WTC11 (cell line): ENCODE results near the gene INPP4B. TPM values are rescaled to one million over a fixed set of nuclear protein-coding genes. Genes with fewer than 3 reads are reported as not detected.

Source experiments
- ATAC-seq: fragments of 200-7000 bp; cut with Tn5 transposase; 2 replicates; pipeline ENCODE4 v1.10.0; 2021; ENCODE audit warnings: mild to moderate bottlenecking, moderate library complexity
- CTCF ChIA-PET: fragments of 300-600 bp; sonication (Branson Sonifier 250); formaldehyde crosslinking; loops from one replicate; lab custom pipeline; 2021; ENCODE audit warnings: antibody characterized with exemption; lab: Charles Lee
- POLR2A ChIA-PET: fragments of 350-600 bp; sonication (Branson Sonifier 250); formaldehyde crosslinking; loops from one replicate; lab custom pipeline; 2021; ENCODE audit warnings: antibody characterized with exemption; lab: Charles Lee
- DNase-seq: peaks from one replicate; pipeline ENCODE4 v3.0.0; 2021; ENCODE audit warnings: low spot score
- H3K27ac Mint-ChIP-seq: 2 replicates; pipeline ENCODE4 v1.8.0; 2021; ENCODE audit warnings: mixed read lengths
- H3K27me3 Mint-ChIP-seq: 2 replicates; pipeline ENCODE4 v1.8.0; 2021; ENCODE audit warnings: low read depth, mild to moderate bottlenecking, moderate library complexity, mixed read lengths
- H3K36me3 Mint-ChIP-seq: 2 replicates; pipeline ENCODE4 v1.8.0; 2021; ENCODE audit warnings: mixed read lengths
- H3K4me1 Mint-ChIP-seq: 2 replicates; pipeline ENCODE4 v1.8.0; 2022; ENCODE audit warnings: mixed read lengths
- H3K4me3 Mint-ChIP-seq: 2 replicates; pipeline ENCODE4 v1.8.0; 2021; ENCODE audit warnings: mild to moderate bottlenecking, moderate library complexity, mixed read lengths
- H3K9me3 Mint-ChIP-seq: 2 replicates; pipeline ENCODE4 v1.8.0; 2021; ENCODE audit warnings: mixed read lengths
- AFF4 ChIP-seq: sonication (generic); formaldehyde crosslinking; IDR thresholded peaks from 2 replicates; pipeline ENCODE4 v1.8.1; 2023; ENCODE audit warnings: mild to moderate bottlenecking, missing genetic modification reagents, borderline replicate concordance
- ATF1 ChIP-seq: sonication (generic); formaldehyde crosslinking; IDR thresholded peaks from 2 replicates; pipeline ENCODE4 v1.8.1; 2023; ENCODE audit warnings: mild to moderate bottlenecking, moderate library complexity, missing genetic modification reagents
- CBFB ChIP-seq: sonication (generic); formaldehyde crosslinking; IDR thresholded peaks from 2 replicates; pipeline ENCODE4 v1.8.1; 2022; ENCODE audit warnings: mild to moderate bottlenecking, low read depth, missing genetic modification reagents
- CDX4 ChIP-seq: fragments of 250-450 bp; sonication (Bioruptor Pico); IDR thresholded peaks from 2 replicates; pipeline ENCODE4 v1.9.0; 2021; ENCODE audit warnings: moderate library complexity, mild to moderate bottlenecking, inconsistent platforms, borderline replicate concordance
- CREM ChIP-seq: sonication (generic); formaldehyde crosslinking; IDR thresholded peaks from 2 replicates; pipeline ENCODE4 v1.8.1; 2022; ENCODE audit warnings: mild to moderate bottlenecking, missing genetic modification reagents, moderate library complexity
- E2F4 ChIP-seq: sonication (generic); formaldehyde crosslinking; IDR thresholded peaks from 2 replicates; pipeline ENCODE4 v1.8.1; 2022; ENCODE audit warnings: low read depth, mild to moderate bottlenecking, moderate library complexity, missing genetic modification reagents, borderline replicate concordance
- ETV6 ChIP-seq: sonication (generic); formaldehyde crosslinking; IDR thresholded peaks from 2 replicates; pipeline ENCODE4 v1.8.1; 2022; ENCODE audit warnings: mild to moderate bottlenecking, missing genetic modification reagents
- FOXK1 ChIP-seq: sonication (generic); formaldehyde crosslinking; IDR thresholded peaks from 2 replicates; pipeline ENCODE4 v1.8.0; 2022; ENCODE audit warnings: mild to moderate bottlenecking, moderate library complexity, missing genetic modification reagents
- FOXP4 ChIP-seq: sonication (generic); formaldehyde crosslinking; IDR thresholded peaks from 2 replicates; pipeline ENCODE4 v1.8.0; 2022; ENCODE audit warnings: mild to moderate bottlenecking, missing genetic modification reagents
- MLX ChIP-seq: sonication (generic); formaldehyde crosslinking; IDR thresholded peaks from 2 replicates; pipeline ENCODE4 v1.8.1; 2023; ENCODE audit warnings: mild to moderate bottlenecking, missing genetic modification reagents, moderate library complexity
- TP53 ChIP-seq: sonication (generic); formaldehyde crosslinking; IDR thresholded peaks from 2 replicates; pipeline ENCODE4 v1.8.1; 2023; ENCODE audit warnings: mild to moderate bottlenecking, missing genetic modification reagents
- USF1 ChIP-seq: sonication (generic); formaldehyde crosslinking; IDR thresholded peaks from 2 replicates; pipeline ENCODE4 v1.8.0; 2022; ENCODE audit warnings: mild to moderate bottlenecking, missing genetic modification reagents
- USF2 ChIP-seq: sonication (generic); formaldehyde crosslinking; IDR thresholded peaks from 2 replicates; pipeline ENCODE4 v1.8.1; 2023; ENCODE audit warnings: mild to moderate bottlenecking, missing genetic modification reagents, moderate library complexity
- ZNF121 ChIP-seq: sonication (generic); formaldehyde crosslinking; IDR thresholded peaks from 2 replicates; pipeline ENCODE4 v1.8.0; 2023; ENCODE audit warnings: missing genetic modification reagents
- ZNF138 ChIP-seq: sonication (generic); formaldehyde crosslinking; conservative IDR thresholded peaks from 2 replicates; pipeline ENCODE4 v1.8.1; 2022; ENCODE audit warnings: mild to moderate bottlenecking, moderate library complexity, missing genetic modification reagents
- ZNF281 ChIP-seq: sonication (generic); formaldehyde crosslinking; IDR thresholded peaks from 2 replicates; pipeline ENCODE4 v1.8.0; 2023; ENCODE audit warnings: mild to moderate bottlenecking, missing genetic modification reagents
- ZNF416 ChIP-seq: fragments of 250-450 bp; sonication (Bioruptor Pico); IDR thresholded peaks from 2 replicates; pipeline ENCODE4 v1.9.0; 2021; ENCODE audit warnings: mild to moderate bottlenecking, inconsistent platforms
- total RNA-seq: library from RNA; stranded (reverse); gene quantifications from 3 replicates; pipeline ENCODE4 v1.2.3, GENCODE V29; 2021

The INPP4B gene
- total RNA-seq, 1 experiment from 2014 or later, result 0.92 TPM

GRCh38 chr4:142361981-142362380, 484.1 kb downstream of the INPP4B start:
- TF ChIP-seq ZNF121 (CRISPR knock-in tag), result no peak
- TF ChIP-seq CREM (CRISPR knock-in tag), result no peak
- TF ChIP-seq MLX (CRISPR knock-in tag), result no peak
- TF ChIP-seq USF1 (CRISPR knock-in tag), result no peak
- TF ChIP-seq CDX4 (CRISPR knock-in tag), result no peak
- TF ChIP-seq ZNF281, result no peak
- no peak for TF ChIP-seq TP53 (CRISPR knock-in tag)
- TF ChIP-seq ETV6 (CRISPR knock-in tag), result no peak
- TF ChIP-seq FOXP4 (CRISPR knock-in tag), result no peak
- TF ChIP-seq AFF4, result no peak
- TF ChIP-seq ZNF138 (CRISPR knock-in tag), result no peak
- TF ChIP-seq E2F4 (CRISPR knock-in tag), result no peak
- no peak for TF ChIP-seq ATF1 (CRISPR knock-in tag)
- no peak for TF ChIP-seq ZNF416 (CRISPR knock-in tag)
- no peak for TF ChIP-seq USF2 (CRISPR knock-in tag)
- no peak for TF ChIP-seq FOXK1 (CRISPR knock-in tag)
- TF ChIP-seq CBFB (CRISPR knock-in tag), result no peak
- peaks cover 5% of the 10 kb centered on the region for H3K9me3 Mint-ChIP-seq
- H3K27ac Mint-ChIP-seq, result no peak overlapping the region
- CTCF ChIA-PET, result no interaction called here
- H3K36me3 Mint-ChIP-seq, result no peaks in the 10 kb centered on the region
- ATAC-seq (no peak), DNase-seq (no peak)
- H3K27me3 Mint-ChIP-seq, result no peaks in the 10 kb centered on the region
- POLR2A ChIA-PET, result no interaction called here
- peaks cover 31% of the 10 kb centered on the region for H3K4me1 Mint-ChIP-seq
- H3K4me3 Mint-ChIP-seq, result no peak overlapping the region
